HCT116 (cell line): ENCODE results near the gene TDRD9. TPM values are rescaled to one million over a fixed set of nuclear protein-coding genes. Genes with fewer than 3 reads are reported as not detected.

Experiments used
- ATAC-seq: fragments of 200-7000 bp; cut with Tn5 transposase; 2 replicates; pipeline ENCODE4 v1.9.1; 2020; ENCODE audit warnings: mild to moderate bottlenecking, moderate library complexity
- BruUV-seq: library from RNA; stranded (reverse); fragments of 400-500 nt; replicated peaks from 2 replicates; lab custom pipeline; 2021; lab: Mats Ljungman, UMichigan
- CTCF ChIA-PET: fragments of 300-600 bp; sonication (Branson Sonifier 250); formaldehyde crosslinking; loops from one replicate; lab custom pipeline; 2021; ENCODE audit warnings: antibody characterized with exemption; lab: Charles Lee
- POLR2A ChIA-PET: fragments of 300-600, 350-600 bp; sonication (Branson Sonifier 250); formaldehyde crosslinking; loops from one replicate; lab custom pipeline; 2021; ENCODE audit warnings: antibody characterized with exemption; lab: Charles Lee
- RAD21 ChIA-PET, 2 experiments: fragments of 300-600 bp; sonication (Branson Sonifier 250); formaldehyde crosslinking; loops; one replicate each; lab custom pipeline; 2023; ENCODE audit warnings: low total read pairs in 2 of 2; ENCODE audit not compliant: uncharacterized antibody in 2 of 2, unreplicated experiment in 2 of 2, low non-redundant PET in 1 of 2; lab: Charles Lee
- DNase-seq: peaks from one replicate; pipeline ENCODE4 v3.0.0-alpha.2; 2010; ENCODE audit warnings: low read depth, low spot score
- H2AFZ ChIP-seq: fragments of 200-600 bp; shearing (Covaris generic), sonication (generic); 2 replicates; pipeline ENCODE4 v1.6.1; 2017; ENCODE audit warnings: low read depth, mixed run types, mixed read lengths, antibody characterized with exemption, low read length; ENCODE audit not compliant: poor library complexity, severe bottlenecking
- H3K27ac ChIP-seq: 2 replicates; pipeline ENCODE4 v1.5.1; 2012; ENCODE audit warnings: low read depth, low read length
- H3K27me3 ChIP-seq: fragments of 200-600 bp; sonication (generic); 2 replicates; pipeline ENCODE4 v1.6.1; 2016; ENCODE audit warnings: mixed run types, low read length, mixed read lengths; ENCODE audit not compliant: insufficient read depth
- H3K36me3 ChIP-seq, 2 experiments: fragments of 200-500 bp in 1 of 2; fragments of 200-600 bp in 1 of 2; sonication (Bioruptor generic) in 1 of 2; sonication (generic) in 1 of 2; 2 replicates each; pipeline versions ENCODE4 v1.5.1 to v1.6.1; 2014 to 2016; ENCODE audit warnings: low read length in 2 of 2, inconsistent platforms in 1 of 2, mixed read lengths in 1 of 2, mixed run types in 1 of 2; ENCODE audit not compliant: insufficient read depth in 2 of 2, control insufficient read depth in 1 of 2
- H3K4me1 ChIP-seq, 2 experiments: fragments of 200-600 bp in 1 of 2; sonication (generic) in 1 of 2; 2 replicates each; pipeline versions ENCODE4 v1.5.1 to v1.6.1; 2012 to 2017; ENCODE audit warnings: low read length in 2 of 2, inconsistent platforms in 1 of 2, mild to moderate bottlenecking in 1 of 2, mixed read lengths in 1 of 2, mixed run types in 1 of 2, moderate library complexity in 1 of 2; ENCODE audit not compliant: insufficient read depth in 2 of 2, control insufficient read depth in 1 of 2
- H3K4me2 ChIP-seq: fragments of 200-600 bp; sonication (generic); 2 replicates; pipeline ENCODE4 v1.6.1; 2017; ENCODE audit warnings: mixed run types, low read length, mixed read lengths
- H3K4me3 ChIP-seq, 2 experiments: fragments of 200-600 bp in 1 of 2; sonication (generic) in 1 of 2; replicated peaks in 1 of 2; 2 replicates each; pipeline ENCODE4 v1.5.1; 2011 to 2016; ENCODE audit warnings: low read length in 2 of 2, control low read depth in 1 of 2, low read depth in 1 of 2, mild to moderate bottlenecking in 1 of 2, mixed read lengths in 1 of 2, mixed run types in 1 of 2
- H3K79me2 ChIP-seq: fragments of 200-600 bp; sonication (generic); 2 replicates; pipeline ENCODE4 v1.6.1; 2017; ENCODE audit warnings: mild to moderate bottlenecking, mixed run types, low read length, moderate library complexity, mixed read lengths; ENCODE audit not compliant: insufficient read depth
- H3K9ac ChIP-seq: fragments of 200-600 bp; sonication (generic); 2 replicates; pipeline ENCODE4 v1.6.1; 2016; ENCODE audit warnings: low read length, mixed read lengths
- H3K9me2 ChIP-seq: fragments of 200-600 bp; sonication (generic), shearing (Covaris generic); 2 replicates; pipeline ENCODE4 v1.6.1; 2017; ENCODE audit warnings: mixed run types, mild to moderate bottlenecking, moderate library complexity; ENCODE audit not compliant: insufficient read depth
- H3K9me3 ChIP-seq, 2 experiments: fragments of 200-500 bp in 1 of 2; fragments of 200-600 bp in 1 of 2; sonication (Bioruptor generic) in 1 of 2; sonication (generic) in 1 of 2; 2 replicates each; pipeline ENCODE4 v1.6.1; 2014 to 2017; ENCODE audit warnings: low read length in 2 of 2, mixed read lengths in 2 of 2, inconsistent platforms in 1 of 2, low read depth in 1 of 2, mild to moderate bottlenecking in 1 of 2, mixed run types in 1 of 2, moderate library complexity in 1 of 2; ENCODE audit not compliant: control insufficient read depth in 1 of 2, insufficient read depth in 1 of 2
- H4K20me1 ChIP-seq: fragments of 200-600 bp; sonication (generic), shearing (Covaris generic); 2 replicates; pipeline ENCODE4 v1.6.1; 2017; ENCODE audit warnings: mixed run types, mild to moderate bottlenecking, moderate library complexity; ENCODE audit not compliant: insufficient read depth
- CBX3 ChIP-seq: IDR thresholded peaks from 2 replicates; pipeline ENCODE4 v1.6.1; 2012; ENCODE audit warnings: low read depth
- CEBPB ChIP-seq: IDR thresholded peaks from 2 replicates; pipeline ENCODE4 v1.6.1; 2012; ENCODE audit warnings: low read depth
- EGR1 ChIP-seq: IDR thresholded peaks from 2 replicates; pipeline ENCODE4 v1.6.1; 2012; ENCODE audit warnings: low read depth
- ELF1 ChIP-seq: IDR thresholded peaks from 2 replicates; pipeline ENCODE4 v1.6.1; 2012; ENCODE audit warnings: low read depth, borderline replicate concordance
- EZH2phosphoT487 ChIP-seq: fragments of 200-600 bp; IDR thresholded peaks from 2 replicates; pipeline ENCODE4 v1.6.1; 2018; ENCODE audit warnings: antibody characterized with exemption, borderline replicate concordance
- JUND ChIP-seq: IDR thresholded peaks from 2 replicates; pipeline ENCODE4 v1.6.1; 2012
- POLR2A ChIP-seq: IDR thresholded peaks from 2 replicates; pipeline ENCODE4 v1.7.0; 2011; ENCODE audit warnings: borderline replicate concordance; ENCODE audit not compliant: insufficient read depth, insufficient read length; ENCODE audit errors: extremely low read depth
- POLR2AphosphoS5 ChIP-seq: IDR thresholded peaks from 2 replicates; pipeline ENCODE4 v1.6.1; 2011; ENCODE audit warnings: mild to moderate bottlenecking, low read depth, low read length, moderate library complexity
- RAD21 ChIP-seq: IDR thresholded peaks from 2 replicates; pipeline ENCODE4 v1.6.1; 2012; ENCODE audit warnings: low read depth, mild to moderate bottlenecking
- SIN3A ChIP-seq: IDR thresholded peaks from 2 replicates; pipeline ENCODE4 v1.6.1; 2012; ENCODE audit warnings: low read depth
- SP1 ChIP-seq: IDR thresholded peaks from 2 replicates; pipeline ENCODE4 v1.6.1; 2012; ENCODE audit warnings: low read depth
- SRF ChIP-seq: IDR thresholded peaks from 2 replicates; pipeline ENCODE4 v1.6.1; 2012; ENCODE audit warnings: low read depth
- TCF7L2 ChIP-seq: IDR thresholded peaks from 2 replicates; pipeline ENCODE4 v1.7.0; 2011; ENCODE audit warnings: borderline replicate concordance, inconsistent platforms; ENCODE audit not compliant: insufficient read depth, insufficient read length; ENCODE audit errors: extremely low read depth
- YY1 ChIP-seq: IDR thresholded peaks from 2 replicates; pipeline ENCODE4 v1.6.1; 2011; ENCODE audit warnings: low read length, low read depth, moderate library complexity, mild to moderate bottlenecking; ENCODE audit not compliant: insufficient replicate concordance; ENCODE audit errors: extremely low read depth
- ZNF274 ChIP-seq: fragments of 200-500 bp; sonication (Bioruptor generic); IDR thresholded peaks from 2 replicates; pipeline ENCODE4 v1.6.1; 2014; ENCODE audit warnings: mild to moderate bottlenecking, low read depth, low read length, inconsistent platforms
- intact Hi-C: fragments of 100-400 bp; cut with micrococcal nuclease; formaldehyde crosslinking; loops from 2 replicates; pipeline ENCODE4 v1.10.0; 2022
- total RNA-seq: library from RNA; stranded (reverse); gene quantifications from one replicate; pipeline ENCODE4 v1.2.1, GENCODE V29; 2021; ENCODE audit not compliant: unreplicated experiment
- TF ChIP-seq, protein P1 (sequence below): IDR thresholded peaks from 2 replicates; pipeline ENCODE4 v1.6.1; 2012; ENCODE audit warnings: low read depth
- TF ChIP-seq, protein P2 (sequence below): IDR thresholded peaks from 2 replicates; pipeline ENCODE4 v1.6.1; 2012
- TF ChIP-seq, protein P3 (sequence below): IDR thresholded peaks from 2 replicates; pipeline ENCODE4 v1.6.1; 2011; ENCODE audit warnings: mild to moderate bottlenecking, low read length, moderate library complexity; ENCODE audit not compliant: insufficient replicate concordance; ENCODE audit errors: extremely low read depth
- TF ChIP-seq, protein P4 (sequence below): IDR thresholded peaks from 2 replicates; pipeline ENCODE4 v1.6.1; 2012
- TF ChIP-seq, protein P5 (sequence below), 3 experiments: fragments of 200-600 bp in 1 of 3; sonication (generic) in 1 of 3; IDR thresholded peaks in 2 of 3; conservative IDR thresholded peaks in 1 of 3; 2 replicates each; pipeline ENCODE4 v1.5.1; 2012 to 2017; ENCODE audit warnings: low read depth in 2 of 3, low read length in 2 of 3, antibody characterized with exemption in 1 of 3, borderline replicate concordance in 1 of 3, control low read depth in 1 of 3, mild to moderate bottlenecking in 1 of 3, mixed read lengths in 1 of 3, mixed run types in 1 of 3, moderate library complexity in 1 of 3; ENCODE audit not compliant: insufficient read depth in 1 of 3

The TDRD9 gene
- total RNA-seq, 1 experiment from 2014 or later, result not detected

DNA sequence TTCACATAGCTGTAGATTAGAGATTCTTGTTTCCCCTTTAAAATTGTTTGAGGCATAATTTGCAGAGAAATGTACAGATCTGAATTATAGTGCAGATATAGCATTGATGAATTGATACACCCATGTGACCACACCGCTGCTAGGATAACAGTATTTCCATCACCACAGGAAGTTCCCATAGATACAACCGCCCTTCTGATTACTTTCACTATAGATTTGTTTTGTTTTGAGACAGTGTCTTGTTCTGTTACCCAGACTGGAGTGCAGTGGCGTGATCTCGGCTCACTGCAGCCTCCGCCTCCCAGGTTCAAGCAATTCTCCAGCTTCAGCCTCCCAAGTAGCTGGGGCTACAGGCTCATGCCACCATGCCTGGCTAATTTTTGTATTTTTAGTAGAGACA is 148.5 kb downstream of the TDRD9 start:
- H2AFZ ChIP-seq, result no peak overlapping the region
- no peak overlapping the region for H3K4me3 ChIP-seq
- peaks cover 2 to 5% of the 10 kb centered on the region in 2 experiments; a peak in 3 of 4 replicates for H3K4me1 ChIP-seq
- intact Hi-C loops, result loop anchor here (5.0 kb wide), 2 partner anchors 269 to 504 kb away; no protein-coding TSS in a partner anchor
- no peak for ATAC-seq
- peaks cover 6 to 7% of the 10 kb centered on the region in 2 experiments; a peak in 2 of 4 replicates for H3K9me3 ChIP-seq
- H3K27ac ChIP-seq, result no peak overlapping the region
- H3K9ac ChIP-seq, result no peak overlapping the region
- TF ChIP-seq, protein P1, sequence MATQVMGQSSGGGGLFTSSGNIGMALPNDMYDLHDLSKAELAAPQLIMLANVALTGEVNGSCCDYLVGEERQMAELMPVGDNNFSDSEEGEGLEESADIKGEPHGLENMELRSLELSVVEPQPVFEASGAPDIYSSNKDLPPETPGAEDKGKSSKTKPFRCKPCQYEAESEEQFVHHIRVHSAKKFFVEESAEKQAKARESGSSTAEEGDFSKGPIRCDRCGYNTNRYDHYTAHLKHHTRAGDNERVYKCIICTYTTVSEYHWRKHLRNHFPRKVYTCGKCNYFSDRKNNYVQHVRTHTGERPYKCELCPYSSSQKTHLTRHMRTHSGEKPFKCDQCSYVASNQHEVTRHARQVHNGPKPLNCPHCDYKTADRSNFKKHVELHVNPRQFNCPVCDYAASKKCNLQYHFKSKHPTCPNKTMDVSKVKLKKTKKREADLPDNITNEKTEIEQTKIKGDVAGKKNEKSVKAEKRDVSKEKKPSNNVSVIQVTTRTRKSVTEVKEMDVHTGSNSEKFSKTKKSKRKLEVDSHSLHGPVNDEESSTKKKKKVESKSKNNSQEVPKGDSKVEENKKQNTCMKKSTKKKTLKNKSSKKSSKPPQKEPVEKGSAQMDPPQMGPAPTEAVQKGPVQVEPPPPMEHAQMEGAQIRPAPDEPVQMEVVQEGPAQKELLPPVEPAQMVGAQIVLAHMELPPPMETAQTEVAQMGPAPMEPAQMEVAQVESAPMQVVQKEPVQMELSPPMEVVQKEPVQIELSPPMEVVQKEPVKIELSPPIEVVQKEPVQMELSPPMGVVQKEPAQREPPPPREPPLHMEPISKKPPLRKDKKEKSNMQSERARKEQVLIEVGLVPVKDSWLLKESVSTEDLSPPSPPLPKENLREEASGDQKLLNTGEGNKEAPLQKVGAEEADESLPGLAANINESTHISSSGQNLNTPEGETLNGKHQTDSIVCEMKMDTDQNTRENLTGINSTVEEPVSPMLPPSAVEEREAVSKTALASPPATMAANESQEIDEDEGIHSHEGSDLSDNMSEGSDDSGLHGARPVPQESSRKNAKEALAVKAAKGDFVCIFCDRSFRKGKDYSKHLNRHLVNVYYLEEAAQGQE, result no peak
- TF ChIP-seq SIN3A, result no peak
- no peak for TF ChIP-seq POLR2A
- TF ChIP-seq SRF, result no peak
- TF ChIP-seq ZNF274, result no peak
- no peak for TF ChIP-seq YY1
- TF ChIP-seq JUND, result no peak
- TF ChIP-seq CEBPB, result no peak
- no peak for TF ChIP-seq POLR2AphosphoS5
- no peak for TF ChIP-seq RAD21
- no peak for TF ChIP-seq CBX3
- no peak for TF ChIP-seq TCF7L2
- TF ChIP-seq, protein P2, sequence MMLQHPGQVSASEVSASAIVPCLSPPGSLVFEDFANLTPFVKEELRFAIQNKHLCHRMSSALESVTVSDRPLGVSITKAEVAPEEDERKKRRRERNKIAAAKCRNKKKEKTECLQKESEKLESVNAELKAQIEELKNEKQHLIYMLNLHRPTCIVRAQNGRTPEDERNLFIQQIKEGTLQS, result no peak
- TF ChIP-seq, protein P3, sequence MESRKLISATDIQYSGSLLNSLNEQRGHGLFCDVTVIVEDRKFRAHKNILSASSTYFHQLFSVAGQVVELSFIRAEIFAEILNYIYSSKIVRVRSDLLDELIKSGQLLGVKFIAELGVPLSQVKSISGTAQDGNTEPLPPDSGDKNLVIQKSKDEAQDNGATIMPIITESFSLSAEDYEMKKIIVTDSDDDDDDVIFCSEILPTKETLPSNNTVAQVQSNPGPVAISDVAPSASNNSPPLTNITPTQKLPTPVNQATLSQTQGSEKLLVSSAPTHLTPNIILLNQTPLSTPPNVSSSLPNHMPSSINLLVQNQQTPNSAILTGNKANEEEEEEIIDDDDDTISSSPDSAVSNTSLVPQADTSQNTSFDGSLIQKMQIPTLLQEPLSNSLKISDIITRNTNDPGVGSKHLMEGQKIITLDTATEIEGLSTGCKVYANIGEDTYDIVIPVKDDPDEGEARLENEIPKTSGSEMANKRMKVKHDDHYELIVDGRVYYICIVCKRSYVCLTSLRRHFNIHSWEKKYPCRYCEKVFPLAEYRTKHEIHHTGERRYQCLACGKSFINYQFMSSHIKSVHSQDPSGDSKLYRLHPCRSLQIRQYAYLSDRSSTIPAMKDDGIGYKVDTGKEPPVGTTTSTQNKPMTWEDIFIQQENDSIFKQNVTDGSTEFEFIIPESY, result no peak
- no peak for TF ChIP-seq EGR1
- TF ChIP-seq, protein P4, sequence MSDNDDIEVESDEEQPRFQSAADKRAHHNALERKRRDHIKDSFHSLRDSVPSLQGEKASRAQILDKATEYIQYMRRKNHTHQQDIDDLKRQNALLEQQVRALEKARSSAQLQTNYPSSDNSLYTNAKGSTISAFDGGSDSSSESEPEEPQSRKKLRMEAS, result no peak
- no peak for TF ChIP-seq ELF1
- no peak for TF ChIP-seq SP1
- no peak for TF ChIP-seq EZH2phosphoT487
- TF ChIP-seq, protein P5, sequence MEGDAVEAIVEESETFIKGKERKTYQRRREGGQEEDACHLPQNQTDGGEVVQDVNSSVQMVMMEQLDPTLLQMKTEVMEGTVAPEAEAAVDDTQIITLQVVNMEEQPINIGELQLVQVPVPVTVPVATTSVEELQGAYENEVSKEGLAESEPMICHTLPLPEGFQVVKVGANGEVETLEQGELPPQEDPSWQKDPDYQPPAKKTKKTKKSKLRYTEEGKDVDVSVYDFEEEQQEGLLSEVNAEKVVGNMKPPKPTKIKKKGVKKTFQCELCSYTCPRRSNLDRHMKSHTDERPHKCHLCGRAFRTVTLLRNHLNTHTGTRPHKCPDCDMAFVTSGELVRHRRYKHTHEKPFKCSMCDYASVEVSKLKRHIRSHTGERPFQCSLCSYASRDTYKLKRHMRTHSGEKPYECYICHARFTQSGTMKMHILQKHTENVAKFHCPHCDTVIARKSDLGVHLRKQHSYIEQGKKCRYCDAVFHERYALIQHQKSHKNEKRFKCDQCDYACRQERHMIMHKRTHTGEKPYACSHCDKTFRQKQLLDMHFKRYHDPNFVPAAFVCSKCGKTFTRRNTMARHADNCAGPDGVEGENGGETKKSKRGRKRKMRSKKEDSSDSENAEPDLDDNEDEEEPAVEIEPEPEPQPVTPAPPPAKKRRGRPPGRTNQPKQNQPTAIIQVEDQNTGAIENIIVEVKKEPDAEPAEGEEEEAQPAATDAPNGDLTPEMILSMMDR (IDR thresholded peaks at IDR 0.05 in 2 of 3, conservative IDR thresholded peaks at IDR 0.05 in 1 of 3; ENCODE audit: borderline replicate concordance in 1 of 3, insufficient read depth in 1 of 3, low read depth in 2 of 3, low read length in 2 of 3), result no peak
- H3K4me2 ChIP-seq, result no peak overlapping the region
- POLR2A ChIA-PET, result interaction anchor here (1.2 kb wide), 1 partner anchor 20 kb away, joined by 3 read pairs; no protein-coding TSS in a partner anchor
- H3K9me2 ChIP-seq, result no peaks in the 10 kb centered on the region
- no peaks in the 10 kb centered on the region for H3K27me3 ChIP-seq
- no peak for DNase-seq
- no TSS peak for BruUV-seq
- H3K79me2 ChIP-seq, result no peaks in the 10 kb centered on the region
- no peaks in the 10 kb centered on the region for H4K20me1 ChIP-seq
- RAD21 ChIA-PET, result no interaction called here
- CTCF ChIA-PET, result interaction anchor here (1.0 to 3.3 kb wide), 6 partner anchors 53 to 488 kb away, joined by 3 to 30 read pairs (median 14); no protein-coding TSS in a partner anchor
- H3K36me3 ChIP-seq, result no peaks in the 10 kb centered on the region
